ENCODE measurements around the gene COPA.

COPA gene

DNA sequence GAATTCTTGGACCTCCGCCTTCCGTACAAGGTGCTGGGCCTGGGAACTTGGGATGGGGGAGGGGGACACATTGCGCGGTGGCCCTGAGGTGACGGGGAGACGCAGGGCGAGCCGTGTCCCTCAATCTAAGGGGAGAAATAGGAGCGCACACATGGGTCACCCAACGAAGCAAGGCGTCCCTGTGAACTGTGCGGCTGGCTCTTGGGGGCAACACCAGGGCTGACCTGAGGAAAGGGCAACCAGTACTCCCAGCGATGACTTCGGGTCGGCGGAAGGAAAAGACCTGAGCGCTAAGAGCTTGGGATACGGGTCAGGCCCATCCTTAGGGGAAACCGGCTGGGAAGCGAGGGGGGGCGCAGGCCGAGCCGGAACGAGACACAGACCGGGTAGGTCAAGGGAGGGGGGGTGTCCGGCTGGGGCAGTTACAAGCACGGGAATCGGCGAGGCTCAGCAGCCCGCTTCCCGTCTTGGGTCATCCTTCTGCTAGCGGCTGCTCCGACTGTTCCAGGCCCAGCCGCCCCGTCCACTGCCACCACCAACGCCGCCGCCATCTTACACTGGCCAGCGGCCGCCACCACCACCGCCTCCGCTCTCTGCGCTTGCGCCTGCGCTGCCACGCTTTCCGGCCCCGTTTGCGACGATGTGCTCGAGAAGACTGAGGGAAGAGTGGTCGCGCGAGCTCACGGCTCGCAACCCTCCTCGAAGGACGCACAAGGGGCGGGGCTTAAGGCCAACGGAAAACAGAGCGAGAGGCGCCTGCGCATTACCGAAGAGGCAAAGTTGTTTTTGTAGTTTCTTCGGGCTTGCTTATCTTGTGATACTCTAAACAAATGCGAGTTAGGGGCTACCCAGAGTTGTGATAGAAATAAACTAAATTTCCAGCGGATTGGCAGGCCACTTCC lies 80.9 kb downstream of the COPA start, which contains the start of gene DCAF8:
Gene DCAF8 (minus strand): TSS at position 657 of the 902 bp plus-strand sequence. CDS start 18,541 bp downstream, outside the sequence.
- no peak for TF ChIP-seq CTCF (IDR thresholded peaks at IDR 0.05; ENCODE audit: control insufficient read depth, insufficient read depth, low read depth, low read length, missing control alignments)
- H3K4me3 ChIP-seq (ENCODE audit: control insufficient read depth, low read depth, low read length): peak within 1 kb of the TSS; percentile 93
- DNase-seq (ENCODE audit: low read depth): peak; percentile 88

- no peak for TF ChIP-seq CTCF (IDR thresholded peaks at IDR 0.05; ENCODE audit: control insufficient read depth, insufficient read depth, low read depth, low read length, missing control alignments)
- H3K4me3 ChIP-seq (ENCODE audit: control insufficient read depth, low read depth, low read length): peak overlapping the region; percentile 93
- DNase-seq (ENCODE audit: low read depth): no peak
Observed at GRCh38 chr1:160261556-160261892, 81.5 kb downstream of the COPA start.

DNA sequence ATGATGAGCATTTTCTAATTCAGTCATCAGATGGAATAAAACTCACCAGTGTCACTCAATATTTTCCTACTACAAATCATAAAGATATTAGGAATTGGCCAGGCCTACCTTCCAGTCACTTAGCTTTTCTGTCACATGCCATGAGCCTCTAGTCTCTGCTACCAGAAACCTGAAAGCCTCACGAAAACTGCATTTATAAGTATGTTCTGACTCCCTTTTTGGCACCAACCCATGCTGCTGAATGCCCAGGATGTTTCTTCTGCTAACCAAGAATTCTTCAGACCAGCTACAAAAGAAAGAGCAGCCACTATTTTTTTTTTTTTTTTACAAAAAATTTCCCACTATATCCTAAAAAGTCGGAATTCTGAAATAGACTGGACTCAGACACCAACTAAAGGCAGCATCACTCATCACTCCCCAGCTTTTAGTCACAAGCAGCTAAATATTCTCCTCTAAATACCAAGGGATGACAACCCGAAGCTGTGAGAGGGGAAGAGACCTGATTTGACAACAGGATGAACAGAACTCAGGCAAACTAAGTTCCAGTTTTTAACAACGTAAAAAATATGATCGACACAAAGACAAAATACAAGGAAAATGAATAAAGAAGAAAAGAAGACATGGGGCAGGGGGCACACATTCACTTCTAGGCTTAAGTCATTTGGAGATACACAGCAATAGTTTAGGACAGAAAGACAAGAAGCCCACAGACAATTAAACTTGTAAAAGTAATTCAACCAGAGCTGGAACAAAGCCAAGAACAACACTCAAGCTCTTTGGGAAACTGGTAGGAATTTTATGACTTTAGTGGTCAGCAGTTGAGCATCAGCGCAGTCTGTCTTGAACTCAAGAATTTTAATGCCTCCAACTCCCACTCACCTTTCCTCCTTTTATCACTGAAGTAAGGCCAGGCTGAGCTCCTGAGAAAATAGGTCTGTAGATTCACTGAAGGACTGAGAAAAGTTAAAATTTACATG lies 82.4 kb downstream of the COPA start:
- TF ChIP-seq CTCF (IDR thresholded peaks at IDR 0.05; ENCODE audit: control insufficient read depth, insufficient read depth, low read depth, low read length, missing control alignments): no peak
- peak; percentile 85 for DNase-seq (ENCODE audit: low read depth)
- H3K4me3 ChIP-seq (ENCODE audit: control insufficient read depth, low read depth, low read length): peak overlapping the region; percentile 93

GRCh38 chr1:160258177-160258798 lies 84.8 kb downstream of the COPA start:
- TF ChIP-seq CTCF (IDR thresholded peaks at IDR 0.05; ENCODE audit: control insufficient read depth, insufficient read depth, low read depth, low read length, missing control alignments): no peak
- no peak for DNase-seq (ENCODE audit: low read depth)
- H3K4me3 ChIP-seq (ENCODE audit: control insufficient read depth, low read depth, low read length): no peak overlapping the region

DNA sequence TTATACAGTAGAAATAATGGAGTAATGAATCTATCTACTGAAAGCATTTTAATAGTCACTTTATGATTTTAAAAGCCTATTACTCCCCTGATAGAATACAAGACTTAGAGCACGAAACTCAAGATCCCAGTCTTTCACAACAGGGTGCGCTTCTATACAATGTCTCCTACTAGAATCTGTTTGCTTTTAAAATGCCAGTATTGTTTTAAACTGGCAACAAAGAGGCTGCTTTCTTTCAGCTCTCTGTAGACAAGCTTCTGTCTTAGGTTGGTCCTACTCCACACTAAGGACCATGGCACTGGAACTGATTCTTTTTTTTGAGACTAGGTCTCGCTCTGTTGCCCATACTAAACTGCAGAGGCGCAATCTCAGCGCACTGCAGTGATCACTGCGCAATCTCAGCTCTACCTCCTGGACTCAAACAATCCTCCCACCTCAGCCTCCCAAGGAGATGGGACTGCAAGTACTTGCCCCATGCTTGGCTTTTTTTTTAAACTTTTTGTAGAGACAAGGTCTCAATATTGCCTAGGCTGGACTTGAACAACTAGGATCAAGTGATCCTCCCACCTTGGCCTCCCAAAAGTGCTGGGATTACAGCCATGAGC lies 85.5 kb downstream of the COPA start:
- no peak for TF ChIP-seq CTCF (IDR thresholded peaks at IDR 0.05; ENCODE audit: control insufficient read depth, insufficient read depth, low read depth, low read length, missing control alignments)
- no peak overlapping the region for H3K4me3 ChIP-seq (ENCODE audit: control insufficient read depth, low read depth, low read length)
- no peak for DNase-seq (ENCODE audit: low read depth)

All from AG09309 (cell line).